ENCODE measurements around the gene CASKIN2. TPM values are rescaled to one million over a fixed set of nuclear protein-coding genes. Genes with fewer than 3 reads are reported as not detected.

The CASKIN2 gene
- total RNA-seq, 1 donor from 2014 or later = 47.8 TPM

DNA sequence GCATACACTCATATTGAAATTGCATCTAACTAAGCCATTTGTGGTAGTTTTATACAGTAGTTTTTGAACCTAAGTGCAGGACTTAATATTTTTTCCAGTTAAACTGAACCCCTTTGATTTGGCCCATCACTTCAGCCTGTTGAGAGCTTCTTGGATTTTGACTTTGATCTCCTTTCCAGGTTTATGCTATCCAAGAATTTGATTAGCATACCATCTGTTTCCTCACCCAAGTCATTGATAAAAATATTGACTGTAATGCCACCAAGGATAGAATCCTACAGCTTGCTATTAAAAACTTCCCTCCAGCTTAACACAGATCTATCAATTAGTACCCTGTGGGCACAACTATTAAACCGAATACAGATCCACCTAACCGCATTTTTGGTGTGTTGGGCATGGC is 51.7 kb downstream of the CASKIN2 start:
- H3K4me1 Mint-ChIP-seq (ENCODE audit: unreplicated experiment) = no peaks in the 10 kb centered on the region
- H3K4me3 Mint-ChIP-seq (ENCODE audit: unreplicated experiment) = no peak overlapping the region
- TF ChIP-seq, protein P1, sequence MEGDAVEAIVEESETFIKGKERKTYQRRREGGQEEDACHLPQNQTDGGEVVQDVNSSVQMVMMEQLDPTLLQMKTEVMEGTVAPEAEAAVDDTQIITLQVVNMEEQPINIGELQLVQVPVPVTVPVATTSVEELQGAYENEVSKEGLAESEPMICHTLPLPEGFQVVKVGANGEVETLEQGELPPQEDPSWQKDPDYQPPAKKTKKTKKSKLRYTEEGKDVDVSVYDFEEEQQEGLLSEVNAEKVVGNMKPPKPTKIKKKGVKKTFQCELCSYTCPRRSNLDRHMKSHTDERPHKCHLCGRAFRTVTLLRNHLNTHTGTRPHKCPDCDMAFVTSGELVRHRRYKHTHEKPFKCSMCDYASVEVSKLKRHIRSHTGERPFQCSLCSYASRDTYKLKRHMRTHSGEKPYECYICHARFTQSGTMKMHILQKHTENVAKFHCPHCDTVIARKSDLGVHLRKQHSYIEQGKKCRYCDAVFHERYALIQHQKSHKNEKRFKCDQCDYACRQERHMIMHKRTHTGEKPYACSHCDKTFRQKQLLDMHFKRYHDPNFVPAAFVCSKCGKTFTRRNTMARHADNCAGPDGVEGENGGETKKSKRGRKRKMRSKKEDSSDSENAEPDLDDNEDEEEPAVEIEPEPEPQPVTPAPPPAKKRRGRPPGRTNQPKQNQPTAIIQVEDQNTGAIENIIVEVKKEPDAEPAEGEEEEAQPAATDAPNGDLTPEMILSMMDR (IDR thresholded peaks at IDR 0.05; ENCODE audit: unreplicated experiment) = no peak
- DNase-seq (ENCODE audit: low spot score) = no peak
- H3K9me3 Mint-ChIP-seq (ENCODE audit: unreplicated experiment) = no peaks in the 10 kb centered on the region
- H3K27me3 Mint-ChIP-seq (ENCODE audit: unreplicated experiment) = no peaks in the 10 kb centered on the region
- no peaks in the 10 kb centered on the region for H3K36me3 Mint-ChIP-seq (ENCODE audit: low read depth, unreplicated experiment)
- H3K27ac Mint-ChIP-seq (ENCODE audit: unreplicated experiment) = no peak overlapping the region

DNA sequence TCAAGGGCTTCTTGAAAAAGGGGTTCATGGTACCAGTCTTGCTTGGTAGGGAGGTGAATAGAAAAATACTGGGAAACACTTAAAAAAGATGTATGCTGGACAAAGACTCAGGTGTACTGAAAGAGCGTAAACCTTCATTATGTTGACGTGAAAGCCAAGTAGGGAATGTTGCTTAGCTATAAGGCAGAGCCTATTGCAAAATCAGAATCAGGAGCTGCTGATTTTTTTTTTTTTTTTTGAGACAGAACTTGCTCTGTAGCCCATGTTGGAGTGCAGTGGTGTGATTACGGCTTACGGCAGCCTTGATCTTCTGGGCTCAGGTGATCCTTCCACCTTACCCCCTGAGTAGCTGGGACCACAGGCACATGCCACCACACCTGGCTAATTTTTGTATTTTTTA is 55.0 kb downstream of the CASKIN2 start:
- H3K27me3 Mint-ChIP-seq (ENCODE audit: unreplicated experiment) = no peaks in the 10 kb centered on the region
- peaks cover 16% of the 10 kb centered on the region for H3K4me1 Mint-ChIP-seq (ENCODE audit: unreplicated experiment)
- no peaks in the 10 kb centered on the region for H3K36me3 Mint-ChIP-seq (ENCODE audit: low read depth, unreplicated experiment)
- H3K27ac Mint-ChIP-seq (ENCODE audit: unreplicated experiment) = no peak overlapping the region
- TF ChIP-seq, protein P1 (IDR thresholded peaks at IDR 0.05; ENCODE audit: unreplicated experiment) = no peak
- no peaks in the 10 kb centered on the region for H3K9me3 Mint-ChIP-seq (ENCODE audit: unreplicated experiment)
- DNase-seq (ENCODE audit: low spot score) = no peak
- H3K4me3 Mint-ChIP-seq (ENCODE audit: unreplicated experiment) = no peak overlapping the region

DNA sequence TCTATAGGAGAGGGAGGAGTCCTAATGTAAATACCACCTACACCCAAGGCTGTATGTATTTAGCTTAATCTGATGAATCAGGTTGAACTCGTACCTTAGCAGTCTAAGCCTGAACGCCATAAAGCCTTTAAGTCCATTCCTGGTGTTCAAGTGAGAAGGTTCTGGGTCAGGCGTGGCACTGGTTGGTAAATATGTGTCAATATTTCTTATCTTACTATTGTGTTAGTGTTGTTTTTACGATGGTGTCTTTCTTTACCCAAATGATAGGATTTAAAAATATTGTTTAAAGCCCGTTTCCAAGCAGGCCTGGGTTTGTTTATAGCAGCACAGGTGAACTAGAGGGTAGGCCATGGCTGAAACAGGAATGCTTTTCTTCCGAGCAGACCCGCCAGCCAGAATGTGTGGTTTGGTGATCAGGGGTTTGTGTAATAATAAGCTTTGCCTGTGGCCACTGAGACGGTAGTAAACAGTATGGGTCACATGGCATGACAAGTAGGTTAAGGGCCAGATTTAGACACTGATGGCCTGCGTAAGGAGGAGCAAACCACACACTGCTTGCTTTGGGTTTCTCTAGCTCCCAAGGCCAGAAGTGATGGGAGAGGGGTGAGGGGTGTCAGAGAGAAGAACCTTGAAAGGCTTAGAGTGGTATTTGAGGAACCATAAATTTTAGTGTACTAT is 55.6 kb downstream of the CASKIN2 start:
- Mint-ChIP-seq H3K27ac (ENCODE audit: unreplicated experiment) (no peak overlapping the region), H3K4me3 (ENCODE audit: unreplicated experiment) (no peak overlapping the region), H3K9me3 (ENCODE audit: unreplicated experiment) (no peaks in the 10 kb centered on the region), H3K27me3 (ENCODE audit: unreplicated experiment) (no peaks in the 10 kb centered on the region), H3K36me3 (ENCODE audit: low read depth, unreplicated experiment) (no peaks in the 10 kb centered on the region), H3K4me1 (ENCODE audit: unreplicated experiment) (peaks cover 16% of the 10 kb centered on the region)
- TF ChIP-seq, protein P1 (IDR thresholded peaks at IDR 0.05; ENCODE audit: unreplicated experiment) = no peak
- DNase-seq (ENCODE audit: low spot score) = no peak

DNA sequence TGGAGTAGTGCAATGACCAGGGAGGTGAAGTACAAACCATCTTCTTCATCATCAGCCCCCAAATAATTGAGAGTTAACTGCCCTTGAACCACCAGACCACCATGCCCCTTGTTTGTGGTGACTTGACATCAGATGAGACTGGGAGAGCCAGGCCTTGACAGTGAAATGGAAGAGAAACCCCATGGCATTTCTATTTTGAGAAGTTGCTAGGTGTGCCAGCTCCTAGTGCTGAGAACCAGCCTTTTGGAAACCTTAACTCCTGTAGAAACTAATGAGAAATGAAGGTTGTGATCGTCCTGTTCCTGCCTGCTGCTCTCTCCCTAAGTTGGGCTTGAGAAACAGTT is 56.1 kb downstream of the CASKIN2 start:
- H3K4me3 Mint-ChIP-seq (ENCODE audit: unreplicated experiment) = no peak overlapping the region
- H3K4me1 Mint-ChIP-seq (ENCODE audit: unreplicated experiment) = peaks cover 19% of the 10 kb centered on the region
- no peak for DNase-seq (ENCODE audit: low spot score)
- H3K27me3 Mint-ChIP-seq (ENCODE audit: unreplicated experiment) = no peaks in the 10 kb centered on the region
- H3K9me3 Mint-ChIP-seq (ENCODE audit: unreplicated experiment) = no peaks in the 10 kb centered on the region
- TF ChIP-seq, protein P1 (IDR thresholded peaks at IDR 0.05; ENCODE audit: unreplicated experiment) = no peak
- H3K36me3 Mint-ChIP-seq (ENCODE audit: low read depth, unreplicated experiment) = no peaks in the 10 kb centered on the region
- H3K27ac Mint-ChIP-seq (ENCODE audit: unreplicated experiment) = no peak overlapping the region

DNA sequence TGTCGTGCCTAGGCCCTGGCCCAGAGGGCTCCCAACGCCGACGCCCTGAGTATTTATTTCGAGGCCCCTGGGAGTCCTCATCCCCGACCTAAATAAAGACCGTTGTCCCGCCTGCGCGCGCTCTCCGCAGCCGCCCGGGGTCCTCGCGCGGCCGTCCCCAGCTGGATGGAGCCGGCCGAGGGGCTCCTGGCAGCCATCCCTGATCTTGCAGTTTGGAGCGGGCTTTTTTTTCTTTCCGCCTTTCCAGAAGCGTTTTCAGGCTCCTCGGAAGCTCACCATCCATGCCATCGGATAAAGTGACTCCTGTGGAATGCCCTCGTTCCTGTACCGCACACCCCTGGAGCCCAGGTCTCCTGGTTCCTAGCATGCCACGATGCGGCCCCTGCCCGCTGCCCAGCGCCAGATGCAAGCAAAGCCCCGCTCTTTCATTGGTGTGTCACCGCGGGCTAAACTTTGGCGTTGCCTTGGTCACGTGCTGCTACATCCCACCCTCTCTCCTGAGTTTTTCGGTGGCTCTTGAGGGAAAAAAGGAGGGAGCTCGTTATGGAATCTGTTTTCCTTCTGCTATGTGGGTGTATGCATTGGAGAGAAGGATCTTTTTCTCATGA is 58.2 kb downstream of the CASKIN2 start:
- Mint-ChIP-seq H3K4me3 (ENCODE audit: unreplicated experiment) (peak overlapping the region; percentile 93), H3K36me3 (ENCODE audit: low read depth, unreplicated experiment) (no peaks in the 10 kb centered on the region), H3K27ac (ENCODE audit: unreplicated experiment) (peak overlapping the region; percentile 93), H3K27me3 (ENCODE audit: unreplicated experiment) (no peaks in the 10 kb centered on the region), H3K4me1 (ENCODE audit: unreplicated experiment) (peaks cover 26% of the 10 kb centered on the region), H3K9me3 (ENCODE audit: unreplicated experiment) (no peaks in the 10 kb centered on the region)
- DNase-seq (ENCODE audit: low spot score) = peak; percentile 41
- TF ChIP-seq, protein P1 (IDR thresholded peaks at IDR 0.05; ENCODE audit: unreplicated experiment) = no peak
